H1 (cell line): ENCODE measurements around the gene ANKRD53. TPM values are rescaled to one million over a fixed set of nuclear protein-coding genes. Genes with fewer than 3 reads are reported as not detected.
"Not testable (repeated sequence)": the region's sequence is repeated elsewhere in the genome, so short reads cannot be mapped to it uniquely, and the experiment has no call there.

ENCODE experiments used
- CTCF ChIA-PET: fragments of 300-600 bp; sonication (Branson Sonifier 250); formaldehyde crosslinking; loops from one replicate; lab custom pipeline; 2021; ENCODE audit not compliant: partially characterized antibody; lab: Charles Lee
- POLR2A ChIA-PET: fragments of 300-600 bp; sonication (Branson Sonifier 250); formaldehyde crosslinking; loops from one replicate; lab custom pipeline; 2021; ENCODE audit warnings: inconsistent platforms; ENCODE audit not compliant: partially characterized antibody; lab: Charles Lee
- DNase-seq, 2 experiments: peaks; one replicate each; pipeline versions ENCODE4 v3.0.0 to v3.0.0-alpha.2; 2010 to 2022; ENCODE audit warnings: low spot score in 2 of 2, low read depth in 1 of 2, mixed read lengths in 1 of 2
- FAIRE-seq: peaks from 2 replicates; lab custom pipeline; 2011; peaks lifted over from hg19 to GRCh38; lab: Jason Lieb, UNC
- H2AFZ ChIP-seq: 2 replicates; pipeline ENCODE4 v1.8.1; 2012; ENCODE audit warnings: low read length, inconsistent platforms
- H2AK5ac ChIP-seq: 2 replicates; pipeline ENCODE4 v1.6.1; 2013; ENCODE audit warnings: low read depth, low read length
- H2BK120ac ChIP-seq: replicated peaks from 2 replicates; pipeline ENCODE3; 2013; ENCODE audit warnings: low read depth, low read length, inconsistent platforms
- H2BK12ac ChIP-seq: 2 replicates; pipeline ENCODE4 v1.6.1; 2013; ENCODE audit warnings: low read depth, low read length
- H2BK15ac ChIP-seq: 2 replicates; pipeline ENCODE4 v1.6.1; 2013; ENCODE audit warnings: low read length
- H2BK20ac ChIP-seq: 2 replicates; pipeline ENCODE4 v1.6.1; 2013; ENCODE audit warnings: low read length
- H2BK5ac ChIP-seq: 2 replicates; pipeline ENCODE4 v1.6.1; 2013; ENCODE audit warnings: low read depth, low read length
- H3K14ac ChIP-seq: 2 replicates; pipeline ENCODE4 v1.6.1; 2013; ENCODE audit warnings: inconsistent platforms; ENCODE audit not compliant: insufficient read length
- H3K18ac ChIP-seq: 2 replicates; pipeline ENCODE4 v1.6.1; 2013; ENCODE audit warnings: low read length; ENCODE audit errors: extremely low read depth
- H3K23ac ChIP-seq: 2 replicates; pipeline ENCODE4 v1.6.1; 2013; ENCODE audit warnings: inconsistent platforms; ENCODE audit not compliant: insufficient read length
- H3K23me2 ChIP-seq: 2 replicates; pipeline ENCODE4 v1.6.1; 2013; ENCODE audit warnings: low read depth, low read length
- H3K27ac ChIP-seq: 2 replicates; pipeline ENCODE4 v1.6.1; 2011; ENCODE audit warnings: low read depth, low read length, inconsistent platforms
- H3K27me3 ChIP-seq, 4 experiments: replicated peaks in 1 of 4; 1 replicate in 1 of 4; 2 replicates in 3 of 4; pipeline versions ENCODE4 v1.6.1 to v1.8.1; 2011 to 2013; ENCODE audit warnings: low read length in 3 of 4, mild to moderate bottlenecking in 3 of 4, inconsistent platforms in 2 of 4, mixed read lengths in 2 of 4, moderate library complexity in 1 of 4; ENCODE audit not compliant: control insufficient read depth in 3 of 4, insufficient read depth in 3 of 4; ENCODE audit errors: extremely low read depth in 1 of 4
- H3K36me3 ChIP-seq, 4 experiments: 2 replicates each; pipeline versions ENCODE4 v1.6.1 to v1.8.1; 2011 to 2013; ENCODE audit warnings: mild to moderate bottlenecking in 4 of 4, low read length in 3 of 4, moderate library complexity in 2 of 4, control low read depth in 1 of 4, inconsistent platforms in 1 of 4; ENCODE audit not compliant: insufficient read depth in 4 of 4, control insufficient read depth in 2 of 4
- H3K4ac ChIP-seq: replicated peaks from 2 replicates; pipeline ENCODE3; 2013; ENCODE audit warnings: low read length, low read depth, mixed read lengths, inconsistent platforms; ENCODE audit not compliant: insufficient read length
- H3K4me1 ChIP-seq, 4 experiments: replicated peaks in 1 of 4; 1 replicate in 1 of 4; 2 replicates in 3 of 4; pipeline versions ENCODE4 v1.6.1 to v1.8.1; 2011 to 2013; ENCODE audit warnings: low read length in 3 of 4, inconsistent platforms in 2 of 4, mixed read lengths in 1 of 4; ENCODE audit not compliant: insufficient read depth in 4 of 4, control insufficient read depth in 3 of 4
- H3K4me2 ChIP-seq, 2 experiments: 2 replicates each; pipeline versions ENCODE4 v1.6.1 to v1.8.1; 2011 to 2013; ENCODE audit warnings: low read depth in 2 of 2, low read length in 2 of 2, control low read depth in 1 of 2, inconsistent platforms in 1 of 2, mild to moderate bottlenecking in 1 of 2; ENCODE audit not compliant: insufficient read depth in 1 of 2
- H3K4me3 ChIP-seq, 4 experiments: fragments of 200-600, 300-600 bp in 1 of 4; sonication (generic), shearing (Covaris generic), sonication (Bioruptor Twin) in 1 of 4; 2 replicates each; pipeline versions ENCODE4 v1.5.1 to v1.8.1; 2011 to 2016; ENCODE audit warnings: low read length in 4 of 4, low read depth in 3 of 4, control low read depth in 2 of 4, inconsistent platforms in 2 of 4, mild to moderate bottlenecking in 2 of 4, mixed read lengths in 1 of 4, moderate library complexity in 1 of 4; ENCODE audit not compliant: insufficient read depth in 2 of 4; ENCODE audit errors: extremely low read depth in 1 of 4
- H3K56ac ChIP-seq: replicated peaks from 2 replicates; pipeline ENCODE3; 2013; ENCODE audit warnings: low read depth, mild to moderate bottlenecking, mixed read lengths, low read length, inconsistent platforms; ENCODE audit not compliant: insufficient read length
- H3K79me1 ChIP-seq: 2 replicates; pipeline ENCODE4 v1.6.1; 2013; ENCODE audit warnings: low read depth, low read length, control low read depth
- H3K79me2 ChIP-seq, 2 experiments: 2 replicates each; pipeline versions ENCODE4 v1.6.1 to v1.8.1; 2012 to 2013; ENCODE audit warnings: low read length in 2 of 2, mild to moderate bottlenecking in 2 of 2, inconsistent platforms in 1 of 2; ENCODE audit not compliant: insufficient read depth in 2 of 2, control insufficient read depth in 1 of 2
- H3K9ac ChIP-seq, 4 experiments: replicated peaks in 1 of 4; 1 replicate in 1 of 4; 2 replicates in 3 of 4; pipeline versions ENCODE4 v1.6.1 to v1.8.1; 2011 to 2013; ENCODE audit warnings: low read depth in 3 of 4, low read length in 3 of 4, control low read depth in 2 of 4, mild to moderate bottlenecking in 2 of 4, moderate library complexity in 2 of 4, inconsistent platforms in 1 of 4; ENCODE audit errors: extremely low read depth in 1 of 4
- H3K9me3 ChIP-seq, 2 experiments: 2 replicates each; pipeline versions ENCODE4 v1.6.1 to v1.8.1; 2012 to 2013; ENCODE audit warnings: mild to moderate bottlenecking in 2 of 2, moderate library complexity in 2 of 2, control low read depth in 1 of 2, inconsistent platforms in 1 of 2, low read depth in 1 of 2, low read length in 1 of 2, mixed read lengths in 1 of 2; ENCODE audit not compliant: insufficient read depth in 2 of 2
- H4K20me1 ChIP-seq, 2 experiments: replicated peaks in 1 of 2; 2 replicates each; pipeline versions ENCODE3 to v1.8.1; 2011 to 2013; ENCODE audit warnings: inconsistent platforms in 2 of 2, low read length in 2 of 2, mild to moderate bottlenecking in 1 of 2; ENCODE audit not compliant: insufficient read depth in 2 of 2, control insufficient read depth in 1 of 2
- H4K5ac ChIP-seq: 2 replicates; pipeline ENCODE4 v1.6.1; 2013; ENCODE audit warnings: low read length, low read depth, mixed read lengths, inconsistent platforms; ENCODE audit not compliant: insufficient read length
- H4K8ac ChIP-seq: 2 replicates; pipeline ENCODE4 v1.8.0; 2013; ENCODE audit warnings: mild to moderate bottlenecking, moderate library complexity, low read length, inconsistent platforms; ENCODE audit not compliant: insufficient read depth; ENCODE audit errors: extremely low read depth
- H4K91ac ChIP-seq: replicated peaks from 2 replicates; pipeline ENCODE3; 2013; ENCODE audit warnings: low read length, mixed read lengths, inconsistent platforms; ENCODE audit not compliant: insufficient read length
- WGBS, 2 experiments: shearing (Covaris generic) in 1 of 2; methylation state at CpG; one replicate each; pipeline versions ENCODE4 v1.1.6 to v1.1.7; 2013 to 2015; ENCODE audit warnings: low lambda C conversion rate in 2 of 2, mixed read lengths in 2 of 2, inconsistent platforms in 1 of 2, low coverage in 1 of 2, missing lambda C conversion rate in 1 of 2; ENCODE audit not compliant: insufficient replicate concordance in 2 of 2, insufficient coverage in 1 of 2, insufficient read length in 1 of 2; ENCODE audit errors: extremely low coverage in 1 of 2, missing lambda C conversion rate in 1 of 2; 5-methylcytosine and 5-hydroxymethylcytosine counted together
- polyA plus RNA-seq, 7 experiments: library from polyadenylated mRNA; depleted of rRNA in 3 of 7; stranded (reverse) in 5 of 7; unstranded in 2 of 7; fragments of >200 nt in 5 of 7; fragments of 200-250 nt in 2 of 7; gene quantifications; 1 replicate in 5 of 7; 2 replicates in 1 of 7; 4 replicates in 1 of 7; pipeline versions ENCODE4 v1.2.1 to v1.2.3, GENCODE V29; 2011 to 2013; ENCODE audit warnings: missing spikeins in 2 of 7, mixed read lengths in 2 of 7
- total RNA-seq: library from RNA; stranded (reverse); fragmentation: NEBNext Ultra II Directional; extraction: Animal tissue kit (Norgen Biotek cat#: 25700); gene quantifications from 2 replicates; pipeline ENCODE4 v1.2.1, GENCODE V29; 2021

Gene ANKRD53
- total and polyA plus RNA-seq, 2 of the 8 experiments (the other 6 are each of a cell fraction or from before 2014, with no cell fraction given), result 0.39 to 0.70 TPM

- H3K18ac ChIP-seq, H3K27ac ChIP-seq, H3K23me2 ChIP-seq, H3K14ac ChIP-seq, H3K9me3 ChIP-seq, H3K79me2 ChIP-seq, DNase-seq, H3K4ac ChIP-seq, H3K56ac ChIP-seq, H3K23ac ChIP-seq, H2BK12ac ChIP-seq, H2BK20ac ChIP-seq, H3K36me3 ChIP-seq, H3K79me1 ChIP-seq, H3K4me2 ChIP-seq, H4K20me1 ChIP-seq, H2AFZ ChIP-seq, H3K9ac ChIP-seq, POLR2A ChIA-PET, H4K8ac ChIP-seq, H3K4me3 ChIP-seq, H3K27me3 ChIP-seq, H2BK120ac ChIP-seq, H2BK5ac ChIP-seq, H4K91ac ChIP-seq, H2AK5ac ChIP-seq, H4K5ac ChIP-seq, FAIRE-seq, H2BK15ac ChIP-seq: not testable (repeated sequence)
- CTCF ChIA-PET, result interaction anchor here (0.8 to 3.4 kb wide), 6 partner anchors 9 to 154 kb away, joined by 3 to 19 read pairs (median 4); partner anchors contain the start of gene NAGK
- H3K4me1 ChIP-seq, result peaks cover 3 to 11% (median 7%) of the 10 kb centered on the region in 4 experiments; a peak in 5 of 7 replicates
- 91% methylated on average over 10 of the region's 10 CpGs; no CpG with 5 or more reads in 1 of the 2 experiments for WGBS, 2 experiments
Observed at GRCh38 chr2:70999931-71000330, 21.5 kb downstream of the ANKRD53 start.
